HepG2 (cell line): ENCODE data around the gene CYCS.

ENCODE experiments used
- DMAP1 ChIP-seq: IDR thresholded peaks from 2 replicates; pipeline ENCODE4 v1.6.1; 2016
- ESRRA ChIP-seq: sonication (generic); formaldehyde crosslinking; IDR thresholded peaks from 2 replicates; pipeline ENCODE4 v1.5.1; 2020; ENCODE audit warnings: mild to moderate bottlenecking, low read depth, missing genetic modification reagents
- GMEB2 ChIP-seq: IDR thresholded peaks from 2 replicates; pipeline ENCODE4 v1.6.1; 2016; ENCODE audit warnings: missing biosample characterization, missing genetic modification reagents, low read depth
- KLF13 ChIP-seq: sonication (generic); formaldehyde crosslinking; IDR thresholded peaks from 2 replicates; pipeline ENCODE4 v1.4.0; 2020; ENCODE audit warnings: mild to moderate bottlenecking, missing genetic modification reagents
- MED13 ChIP-seq: sonication (generic); formaldehyde crosslinking; IDR thresholded peaks from 2 replicates; pipeline ENCODE4 v1.5.0; 2020; ENCODE audit warnings: missing genetic modification reagents
- NR3C1 ChIP-seq: sonication (generic); formaldehyde crosslinking; IDR thresholded peaks from 2 replicates; pipeline ENCODE4 v1.4.0; 2020; ENCODE audit warnings: missing genetic modification reagents
- POLR2A ChIP-seq, 2 experiments: IDR thresholded peaks; 2 replicates each; pipeline ENCODE4 v1.6.1; 2011; ENCODE audit warnings: low read depth in 2 of 2, low read length in 2 of 2, mild to moderate bottlenecking in 1 of 2, moderate library complexity in 1 of 2; ENCODE audit not compliant: insufficient read depth in 1 of 2
- SIN3B ChIP-seq: fragments of 150-350 bp; IDR thresholded peaks from 2 replicates; pipeline ENCODE4 v1.6.1; 2014; ENCODE audit warnings: low read length
- XBP1 ChIP-seq: sonication (generic); formaldehyde crosslinking; IDR thresholded peaks from 2 replicates; pipeline ENCODE4 v1.5.0; 2020; ENCODE audit warnings: missing genetic modification reagents
- YY1 ChIP-seq: IDR thresholded peaks from 2 replicates; pipeline ENCODE4 v1.6.1; 2011; ENCODE audit warnings: low read length, low read depth, moderate library complexity, mild to moderate bottlenecking; ENCODE audit not compliant: insufficient read depth, insufficient replicate concordance
- ZNF274 ChIP-seq: sonication (generic); formaldehyde crosslinking; IDR thresholded peaks from 2 replicates; pipeline ENCODE4 v1.5.1; 2020; ENCODE audit warnings: mild to moderate bottlenecking, missing genetic modification reagents
- ZNF513 ChIP-seq: sonication (generic); formaldehyde crosslinking; conservative IDR thresholded peaks from 2 replicates; pipeline ENCODE4 v1.5.0; 2020; ENCODE audit warnings: missing genetic modification reagents
- TF ChIP-seq, protein P1 (sequence below): sonication (generic); formaldehyde crosslinking; IDR thresholded peaks from 2 replicates; pipeline ENCODE4 v1.5.0; 2020; ENCODE audit warnings: mild to moderate bottlenecking, missing genetic modification reagents, moderate library complexity
- TF ChIP-seq, protein P2 (sequence below): IDR thresholded peaks from 2 replicates; pipeline ENCODE4 v1.6.1; 2012; ENCODE audit warnings: inconsistent platforms

- no peak for TF ChIP-seq YY1
- no peak for TF ChIP-seq KLF13 (CRISPR knock-in tag)
- no peak for TF ChIP-seq XBP1
- TF ChIP-seq, protein P1, sequence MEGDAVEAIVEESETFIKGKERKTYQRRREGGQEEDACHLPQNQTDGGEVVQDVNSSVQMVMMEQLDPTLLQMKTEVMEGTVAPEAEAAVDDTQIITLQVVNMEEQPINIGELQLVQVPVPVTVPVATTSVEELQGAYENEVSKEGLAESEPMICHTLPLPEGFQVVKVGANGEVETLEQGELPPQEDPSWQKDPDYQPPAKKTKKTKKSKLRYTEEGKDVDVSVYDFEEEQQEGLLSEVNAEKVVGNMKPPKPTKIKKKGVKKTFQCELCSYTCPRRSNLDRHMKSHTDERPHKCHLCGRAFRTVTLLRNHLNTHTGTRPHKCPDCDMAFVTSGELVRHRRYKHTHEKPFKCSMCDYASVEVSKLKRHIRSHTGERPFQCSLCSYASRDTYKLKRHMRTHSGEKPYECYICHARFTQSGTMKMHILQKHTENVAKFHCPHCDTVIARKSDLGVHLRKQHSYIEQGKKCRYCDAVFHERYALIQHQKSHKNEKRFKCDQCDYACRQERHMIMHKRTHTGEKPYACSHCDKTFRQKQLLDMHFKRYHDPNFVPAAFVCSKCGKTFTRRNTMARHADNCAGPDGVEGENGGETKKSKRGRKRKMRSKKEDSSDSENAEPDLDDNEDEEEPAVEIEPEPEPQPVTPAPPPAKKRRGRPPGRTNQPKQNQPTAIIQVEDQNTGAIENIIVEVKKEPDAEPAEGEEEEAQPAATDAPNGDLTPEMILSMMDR (CRISPR knock-in tag), result no peak
- no peak for TF ChIP-seq MED13
- TF ChIP-seq GMEB2 (CRISPR knock-in tag), result no peak
- TF ChIP-seq NR3C1 (CRISPR knock-in tag), result no peak
- TF ChIP-seq ESRRA, result no peak
- TF ChIP-seq POLR2A (IDR thresholded peaks at IDR 0.05; ENCODE audit: insufficient read depth in 1 of 2, low read depth in 2 of 2, low read length in 2 of 2), result no peak
- TF ChIP-seq SIN3B, result no peak
- TF ChIP-seq, protein P2, sequence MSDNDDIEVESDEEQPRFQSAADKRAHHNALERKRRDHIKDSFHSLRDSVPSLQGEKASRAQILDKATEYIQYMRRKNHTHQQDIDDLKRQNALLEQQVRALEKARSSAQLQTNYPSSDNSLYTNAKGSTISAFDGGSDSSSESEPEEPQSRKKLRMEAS, result no peak
- TF ChIP-seq ZNF513 (CRISPR knock-in tag), result no peak
- no peak for TF ChIP-seq ZNF274 (CRISPR knock-in tag)
- no peak for TF ChIP-seq DMAP1 (CRISPR knock-in tag)
Observed at GRCh38 chr7:25087855-25088254, 37.2 kb downstream of the CYCS start.
